PFSK-1 (cell line): ENCODE results near the gene PDE2A.

Source experiments
- FOXP2 ChIP-seq: optimal IDR thresholded peaks from 2 replicates; pipeline ENCODE3; 2011; ENCODE audit warnings: borderline replicate concordance, control low read depth, inconsistent platforms; ENCODE audit not compliant: insufficient read depth; ENCODE audit errors: extremely low read length, extremely low read depth
- POLR2AphosphoS5 ChIP-seq: IDR thresholded peaks from 2 replicates; pipeline ENCODE4 v1.6.1; 2012; ENCODE audit warnings: low read depth, mild to moderate bottlenecking, control low read depth, low read length, moderate library complexity
- SIN3A ChIP-seq: IDR thresholded peaks from 2 replicates; pipeline ENCODE4 v1.6.1; 2012; ENCODE audit warnings: mild to moderate bottlenecking, low read length, moderate library complexity, borderline replicate concordance; ENCODE audit not compliant: insufficient read depth
- TAF1 ChIP-seq: IDR thresholded peaks from 2 replicates; pipeline ENCODE4 v1.6.1; 2012; ENCODE audit warnings: low read length, control low read depth, borderline replicate concordance; ENCODE audit not compliant: insufficient read depth
- TF ChIP-seq, protein P1 (sequence below), 2 experiments: IDR thresholded peaks; 2 replicates each; pipeline versions ENCODE4 v1.6.1 to v1.8.0; 2011 to 2012; ENCODE audit warnings: low read depth in 2 of 2, low read length in 2 of 2, control low read depth in 1 of 2, inconsistent platforms in 1 of 2, mild to moderate bottlenecking in 1 of 2, moderate library complexity in 1 of 2; ENCODE audit not compliant: insufficient read depth in 1 of 2

Gene PDE2A

GRCh38 chr11:72665911-72666472 lies 8.2 kb downstream of the PDE2A start:
- no peak for TF ChIP-seq FOXP2
- TF ChIP-seq, protein P1, sequence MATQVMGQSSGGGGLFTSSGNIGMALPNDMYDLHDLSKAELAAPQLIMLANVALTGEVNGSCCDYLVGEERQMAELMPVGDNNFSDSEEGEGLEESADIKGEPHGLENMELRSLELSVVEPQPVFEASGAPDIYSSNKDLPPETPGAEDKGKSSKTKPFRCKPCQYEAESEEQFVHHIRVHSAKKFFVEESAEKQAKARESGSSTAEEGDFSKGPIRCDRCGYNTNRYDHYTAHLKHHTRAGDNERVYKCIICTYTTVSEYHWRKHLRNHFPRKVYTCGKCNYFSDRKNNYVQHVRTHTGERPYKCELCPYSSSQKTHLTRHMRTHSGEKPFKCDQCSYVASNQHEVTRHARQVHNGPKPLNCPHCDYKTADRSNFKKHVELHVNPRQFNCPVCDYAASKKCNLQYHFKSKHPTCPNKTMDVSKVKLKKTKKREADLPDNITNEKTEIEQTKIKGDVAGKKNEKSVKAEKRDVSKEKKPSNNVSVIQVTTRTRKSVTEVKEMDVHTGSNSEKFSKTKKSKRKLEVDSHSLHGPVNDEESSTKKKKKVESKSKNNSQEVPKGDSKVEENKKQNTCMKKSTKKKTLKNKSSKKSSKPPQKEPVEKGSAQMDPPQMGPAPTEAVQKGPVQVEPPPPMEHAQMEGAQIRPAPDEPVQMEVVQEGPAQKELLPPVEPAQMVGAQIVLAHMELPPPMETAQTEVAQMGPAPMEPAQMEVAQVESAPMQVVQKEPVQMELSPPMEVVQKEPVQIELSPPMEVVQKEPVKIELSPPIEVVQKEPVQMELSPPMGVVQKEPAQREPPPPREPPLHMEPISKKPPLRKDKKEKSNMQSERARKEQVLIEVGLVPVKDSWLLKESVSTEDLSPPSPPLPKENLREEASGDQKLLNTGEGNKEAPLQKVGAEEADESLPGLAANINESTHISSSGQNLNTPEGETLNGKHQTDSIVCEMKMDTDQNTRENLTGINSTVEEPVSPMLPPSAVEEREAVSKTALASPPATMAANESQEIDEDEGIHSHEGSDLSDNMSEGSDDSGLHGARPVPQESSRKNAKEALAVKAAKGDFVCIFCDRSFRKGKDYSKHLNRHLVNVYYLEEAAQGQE (IDR thresholded peaks at IDR 0.05; ENCODE audit: insufficient read depth in 1 of 2, low read depth in 2 of 2, low read length in 2 of 2), result no peak
- TF ChIP-seq POLR2AphosphoS5, result no peak
- no peak for TF ChIP-seq SIN3A
- no peak for TF ChIP-seq TAF1

DNA sequence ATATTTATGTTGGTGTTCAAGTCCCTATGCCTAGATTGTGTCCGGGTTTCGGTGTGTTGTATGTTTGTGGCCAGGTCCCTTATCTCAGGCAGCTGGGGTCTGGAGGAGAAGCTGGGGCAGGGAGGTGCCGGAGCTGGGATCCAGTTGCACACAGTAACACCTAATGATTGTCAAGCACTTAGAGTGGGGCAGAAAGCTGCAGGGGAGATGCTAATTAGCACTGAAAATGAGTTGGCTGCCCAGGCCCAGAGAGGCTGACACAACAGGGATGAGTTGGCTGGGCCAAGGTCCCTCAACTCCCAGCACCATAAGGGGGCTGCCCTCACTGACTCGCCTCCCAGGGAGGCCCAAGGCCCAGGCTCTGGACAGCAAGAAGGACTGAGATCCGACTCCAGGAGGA lies 12.2 kb downstream of the PDE2A start:
- TF ChIP-seq TAF1 (no peak), FOXP2 (no peak), SIN3A (no peak), POLR2AphosphoS5 (no peak)
- TF ChIP-seq, protein P1 (IDR thresholded peaks at IDR 0.05; ENCODE audit: insufficient read depth in 1 of 2, low read depth in 2 of 2, low read length in 2 of 2), result no peak

DNA sequence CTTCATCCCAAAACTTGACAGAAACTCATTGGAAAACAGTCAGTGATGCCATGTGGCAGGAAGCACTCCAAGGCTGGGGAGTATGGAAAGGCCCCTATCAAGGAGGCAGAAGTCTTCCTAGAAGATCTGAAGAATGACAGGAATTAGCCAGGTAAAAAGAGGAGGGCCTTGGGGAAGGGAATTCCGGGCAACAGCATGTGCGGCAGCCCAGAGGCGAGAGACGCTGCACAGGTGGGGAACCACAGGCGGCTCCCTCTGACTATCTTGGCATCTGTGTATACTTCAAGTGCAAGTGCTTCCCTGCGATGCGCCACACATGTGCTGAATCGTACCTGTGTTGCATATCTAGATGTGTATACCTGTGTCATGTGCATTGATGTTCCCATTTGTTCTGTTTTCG lies 12.7 kb downstream of the PDE2A start:
- TF ChIP-seq POLR2AphosphoS5 (no peak), TAF1 (no peak), FOXP2 (no peak), SIN3A (no peak)
- TF ChIP-seq, protein P1 (IDR thresholded peaks at IDR 0.05; ENCODE audit: insufficient read depth in 1 of 2, low read depth in 2 of 2, low read length in 2 of 2), result no peak

- no peak for TF ChIP-seq TAF1
- no peak for TF ChIP-seq FOXP2
- TF ChIP-seq, protein P1 (IDR thresholded peaks at IDR 0.05; ENCODE audit: insufficient read depth in 1 of 2, low read depth in 2 of 2, low read length in 2 of 2), result no peak
- TF ChIP-seq POLR2AphosphoS5, result no peak
Observed at GRCh38 chr11:72658989-72659640, 15.1 kb downstream of the PDE2A start.
